ENCODE data around the gene IFT80. TPM values are rescaled to one million over a fixed set of nuclear protein-coding genes. Genes with fewer than 3 reads are reported as not detected.
"Not testable (repeated sequence)": the region's sequence is repeated elsewhere in the genome, so short reads cannot be mapped to it uniquely, and the experiment has no call there.

Gene IFT80
- total RNA-seq, 1 donor from 2014 or later: 43.3 TPM

DNA sequence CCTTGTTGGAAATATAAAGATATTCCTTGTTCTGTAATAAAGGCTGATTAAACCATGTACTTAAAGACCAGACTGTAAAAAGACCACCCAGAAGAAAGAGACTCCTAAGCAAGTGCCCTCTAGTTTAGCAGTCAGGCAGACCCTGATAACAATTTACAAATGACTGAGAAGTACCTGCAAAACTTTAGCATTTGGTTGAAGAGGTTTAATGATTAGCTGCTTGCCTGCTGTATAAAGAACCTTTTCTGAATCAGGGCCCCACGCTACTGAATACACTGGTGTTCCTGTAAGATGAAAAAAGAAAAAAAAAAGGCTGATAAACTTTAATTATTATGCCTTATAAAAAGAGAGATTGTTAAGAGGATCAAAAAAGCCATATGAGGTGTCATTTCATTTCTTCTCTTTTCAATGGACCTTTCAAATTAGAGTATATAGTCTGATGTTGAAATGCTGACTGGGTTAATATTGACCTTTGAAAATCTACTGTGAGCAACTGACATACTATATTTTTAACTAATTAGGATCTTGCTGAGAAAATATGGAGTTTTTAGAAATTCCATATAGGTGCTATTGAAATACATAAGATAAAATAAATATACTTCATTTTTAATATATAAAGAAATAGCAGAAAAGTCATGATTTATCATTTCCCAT is 33.0 kb downstream of the IFT80 start:
- H3K27me3 Mint-ChIP-seq (ENCODE audit: unreplicated experiment): no peaks in the 10 kb centered on the region
- TF ChIP-seq, protein P1, sequence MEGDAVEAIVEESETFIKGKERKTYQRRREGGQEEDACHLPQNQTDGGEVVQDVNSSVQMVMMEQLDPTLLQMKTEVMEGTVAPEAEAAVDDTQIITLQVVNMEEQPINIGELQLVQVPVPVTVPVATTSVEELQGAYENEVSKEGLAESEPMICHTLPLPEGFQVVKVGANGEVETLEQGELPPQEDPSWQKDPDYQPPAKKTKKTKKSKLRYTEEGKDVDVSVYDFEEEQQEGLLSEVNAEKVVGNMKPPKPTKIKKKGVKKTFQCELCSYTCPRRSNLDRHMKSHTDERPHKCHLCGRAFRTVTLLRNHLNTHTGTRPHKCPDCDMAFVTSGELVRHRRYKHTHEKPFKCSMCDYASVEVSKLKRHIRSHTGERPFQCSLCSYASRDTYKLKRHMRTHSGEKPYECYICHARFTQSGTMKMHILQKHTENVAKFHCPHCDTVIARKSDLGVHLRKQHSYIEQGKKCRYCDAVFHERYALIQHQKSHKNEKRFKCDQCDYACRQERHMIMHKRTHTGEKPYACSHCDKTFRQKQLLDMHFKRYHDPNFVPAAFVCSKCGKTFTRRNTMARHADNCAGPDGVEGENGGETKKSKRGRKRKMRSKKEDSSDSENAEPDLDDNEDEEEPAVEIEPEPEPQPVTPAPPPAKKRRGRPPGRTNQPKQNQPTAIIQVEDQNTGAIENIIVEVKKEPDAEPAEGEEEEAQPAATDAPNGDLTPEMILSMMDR (IDR thresholded peaks at IDR 0.05): no peak
- DNase-seq (ENCODE audit: extremely low spot score, unreplicated experiment): no peak
- H3K4me1 Mint-ChIP-seq (ENCODE audit: unreplicated experiment): no peaks in the 10 kb centered on the region
- H3K9me3 Mint-ChIP-seq (ENCODE audit: unreplicated experiment): no peaks in the 10 kb centered on the region
- peaks cover 55% of the 10 kb centered on the region for H3K36me3 Mint-ChIP-seq (ENCODE audit: unreplicated experiment)
- H3K27ac Mint-ChIP-seq (ENCODE audit: unreplicated experiment): no peak overlapping the region
- no peak overlapping the region for H3K4me3 Mint-ChIP-seq (ENCODE audit: unreplicated experiment)

DNA sequence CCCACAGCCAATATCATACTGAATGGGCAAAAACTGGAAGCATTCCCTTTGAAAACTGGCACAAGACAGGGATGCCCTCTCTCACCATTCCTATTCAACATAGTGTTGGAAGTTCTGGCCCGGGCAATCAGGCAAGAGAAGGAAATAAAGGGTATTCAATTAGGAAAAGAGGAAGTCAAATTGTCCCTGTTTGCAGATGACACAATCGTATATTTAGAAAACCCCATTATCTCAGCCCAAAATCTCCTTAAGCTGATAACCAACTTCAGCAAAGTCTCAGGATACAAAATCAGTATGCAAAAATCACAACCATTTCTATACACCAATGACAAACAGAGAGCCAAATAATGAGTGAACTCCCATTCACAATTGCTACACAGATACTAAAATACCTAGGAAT is 36.1 kb downstream of the IFT80 start:
- DNase-seq (ENCODE audit: extremely low spot score, unreplicated experiment); H3K27ac Mint-ChIP-seq (ENCODE audit: unreplicated experiment); H3K9me3 Mint-ChIP-seq (ENCODE audit: unreplicated experiment); H3K27me3 Mint-ChIP-seq (ENCODE audit: unreplicated experiment); H3K4me3 Mint-ChIP-seq (ENCODE audit: unreplicated experiment); H3K4me1 Mint-ChIP-seq (ENCODE audit: unreplicated experiment): not testable (repeated sequence)
- H3K36me3 Mint-ChIP-seq (ENCODE audit: unreplicated experiment): peaks cover 56% of the 10 kb centered on the region

DNA sequence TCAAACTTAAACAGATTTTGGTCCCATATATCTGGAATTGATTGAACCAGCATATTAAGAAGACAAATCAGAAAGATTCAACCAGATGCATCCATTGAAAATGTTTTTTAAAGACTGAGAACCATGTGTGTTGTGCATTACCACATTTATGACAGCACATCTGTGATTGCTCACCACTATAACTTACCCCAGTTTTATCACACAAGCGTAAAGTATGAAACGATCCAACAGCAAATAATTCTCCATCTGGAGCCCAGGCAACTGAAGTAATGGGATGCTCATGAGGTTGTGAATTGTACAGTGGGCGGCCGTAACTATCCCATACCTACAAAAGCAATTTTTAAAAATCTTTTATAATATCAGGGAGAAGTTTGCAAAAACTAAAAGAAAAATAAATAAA is 43.2 kb downstream of the IFT80 start:
- H3K27me3 Mint-ChIP-seq (ENCODE audit: unreplicated experiment): no peaks in the 10 kb centered on the region
- no peak overlapping the region for H3K4me3 Mint-ChIP-seq (ENCODE audit: unreplicated experiment)

GRCh38 chr3:160346511-160346910 is 52.5 kb downstream of the IFT80 start:
- H3K4me3 Mint-ChIP-seq (ENCODE audit: unreplicated experiment): no peak overlapping the region
- DNase-seq (ENCODE audit: extremely low spot score, unreplicated experiment): no peak
- no peaks in the 10 kb centered on the region for H3K4me1 Mint-ChIP-seq (ENCODE audit: unreplicated experiment)
- peaks cover 9% of the 10 kb centered on the region for H3K36me3 Mint-ChIP-seq (ENCODE audit: unreplicated experiment)
- TF ChIP-seq, protein P1 (IDR thresholded peaks at IDR 0.05): no peak
- no peaks in the 10 kb centered on the region for H3K27me3 Mint-ChIP-seq (ENCODE audit: unreplicated experiment)
- H3K27ac Mint-ChIP-seq (ENCODE audit: unreplicated experiment): no peak overlapping the region
- no peaks in the 10 kb centered on the region for H3K9me3 Mint-ChIP-seq (ENCODE audit: unreplicated experiment)

More for the DNA sequence above, 43.2 kb downstream of the IFT80 start:
- no peak overlapping the region for H3K27ac Mint-ChIP-seq (ENCODE audit: unreplicated experiment)
- no peaks in the 10 kb centered on the region for H3K4me1 Mint-ChIP-seq (ENCODE audit: unreplicated experiment)
- no peaks in the 10 kb centered on the region for H3K9me3 Mint-ChIP-seq (ENCODE audit: unreplicated experiment)
- H3K36me3 Mint-ChIP-seq (ENCODE audit: unreplicated experiment): peaks cover 31% of the 10 kb centered on the region
- TF ChIP-seq, protein P1 (IDR thresholded peaks at IDR 0.05): no peak
- no peak for DNase-seq (ENCODE audit: extremely low spot score, unreplicated experiment)

DNA sequence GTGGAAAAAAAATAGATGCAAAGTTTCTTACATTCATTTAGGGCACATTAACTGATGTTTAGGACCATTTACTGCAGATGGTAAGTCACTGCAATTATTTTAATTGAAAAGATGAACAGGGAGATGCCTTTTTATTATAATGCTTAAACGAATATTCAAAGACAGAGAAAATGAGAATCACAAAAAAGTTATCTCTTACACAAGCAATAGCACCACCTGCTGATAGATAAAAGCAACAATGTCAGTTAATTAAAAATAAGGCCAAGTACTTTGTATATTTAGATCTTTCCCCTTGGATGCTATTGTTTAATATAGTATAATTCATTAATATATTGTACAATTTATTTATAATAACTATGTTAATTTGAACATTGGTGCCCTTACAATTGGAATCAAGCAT is 55.9 kb downstream of the IFT80 start:
- H3K27ac Mint-ChIP-seq (ENCODE audit: unreplicated experiment): no peak overlapping the region
- no peak for DNase-seq (ENCODE audit: extremely low spot score, unreplicated experiment)
- peaks cover 3% of the 10 kb centered on the region for H3K9me3 Mint-ChIP-seq (ENCODE audit: unreplicated experiment)
- H3K36me3 Mint-ChIP-seq (ENCODE audit: unreplicated experiment): peaks cover 16% of the 10 kb centered on the region
- TF ChIP-seq, protein P1 (IDR thresholded peaks at IDR 0.05): peak; percentile 57
- H3K4me3 Mint-ChIP-seq (ENCODE audit: unreplicated experiment): no peak overlapping the region
- H3K4me1 Mint-ChIP-seq (ENCODE audit: unreplicated experiment): no peaks in the 10 kb centered on the region
- no peaks in the 10 kb centered on the region for H3K27me3 Mint-ChIP-seq (ENCODE audit: unreplicated experiment)

Measured in osteocyte (in vitro differentiated cells).